ENCODE measurements around the gene CPXM2. TPM values are rescaled to one million over a fixed set of nuclear protein-coding genes. Genes with fewer than 3 reads are reported as not detected.

Gene CPXM2
- total RNA-seq, 1 donor from 2014 or later: 17.9 TPM

- no peak for DNase-seq (ENCODE audit: low spot score)
These were observed 113.7 kb downstream of the CPXM2 start for GRCh38 chr10:123777881-123778280.

GRCh38 chr10:123774132-123774742, 117.4 kb downstream of the CPXM2 start:
- DNase-seq (ENCODE audit: low spot score): no peak

GRCh38 chr10:123772645-123773508, 118.7 kb downstream of the CPXM2 start:
- no peak for DNase-seq (ENCODE audit: low spot score)

GRCh38 chr10:123771877-123772644, 119.5 kb downstream of the CPXM2 start:
- DNase-seq (ENCODE audit: low spot score): no peak

GRCh38 chr10:123769647-123770046, 122.0 kb downstream of the CPXM2 start:
- no peak for DNase-seq (ENCODE audit: low spot score)

- DNase-seq (ENCODE audit: low spot score): no peak
These were observed 124.8 kb downstream of the CPXM2 start for GRCh38 chr10:123766761-123767160.

- DNase-seq (ENCODE audit: low spot score): no peak
These were observed 125.6 kb downstream of the CPXM2 start for GRCh38 chr10:123766012-123766411.

- no peak for DNase-seq (ENCODE audit: low spot score)
These were observed 129.9 kb downstream of the CPXM2 start for GRCh38 chr10:123761666-123762230.

GRCh38 chr10:123761038-123761428, 130.6 kb downstream of the CPXM2 start:
- no peak for DNase-seq (ENCODE audit: low spot score)

GRCh38 chr10:123760356-123761037, 131.1 kb downstream of the CPXM2 start:
- no peak for DNase-seq (ENCODE audit: low spot score)

- no peak for DNase-seq (ENCODE audit: low spot score)
These were observed 132.0 kb downstream of the CPXM2 start for GRCh38 chr10:123759501-123760031.

- DNase-seq (ENCODE audit: low spot score): no peak
These were observed 132.6 kb downstream of the CPXM2 start for GRCh38 chr10:123759041-123759440.

GRCh38 chr10:123757853-123758252, 133.8 kb downstream of the CPXM2 start:
- DNase-seq (ENCODE audit: low spot score): no peak

GRCh38 chr10:123755061-123755460, 136.5 kb downstream of the CPXM2 start:
- DNase-seq (ENCODE audit: low spot score): no peak

GRCh38 chr10:123754123-123754522, 137.5 kb downstream of the CPXM2 start:
- DNase-seq (ENCODE audit: low spot score): no peak

GRCh38 chr10:123751342-123752134, 140.1 kb downstream of the CPXM2 start:
- DNase-seq (ENCODE audit: low spot score): no peak

- DNase-seq (ENCODE audit: low spot score): no peak
These were observed 140.7 kb downstream of the CPXM2 start for GRCh38 chr10:123750901-123751300.

GRCh38 chr10:123748711-123749110, 142.9 kb downstream of the CPXM2 start:
- no peak for DNase-seq (ENCODE audit: low spot score)

- no peak for DNase-seq (ENCODE audit: low spot score)
These were observed 144.2 kb downstream of the CPXM2 start for GRCh38 chr10:123747426-123747825.

- no peak for DNase-seq (ENCODE audit: low spot score)
These were observed 144.7 kb downstream of the CPXM2 start for GRCh38 chr10:123746942-123747341.

All from mesenteric fat pad (tissue), 1 donor.